Mesendoderm (in vitro differentiated cells): Measurements from ENCODE around the gene RFC2.
"Not testable (repeated sequence)": the region's sequence is repeated elsewhere in the genome, so short reads cannot be mapped to it uniquely, and the experiment has no call there.

ENCODE experiments used
- DNase-seq: peaks from one replicate; pipeline ENCODE4 v3.0.0; 2013
- H2AK5ac ChIP-seq: 2 replicates; pipeline ENCODE4 v1.6.1; 2013; ENCODE audit warnings: low read length, inconsistent platforms
- H2BK120ac ChIP-seq: 2 replicates; pipeline ENCODE4 v1.6.1; 2013; ENCODE audit warnings: low read depth, mild to moderate bottlenecking, low read length, moderate library complexity, mixed read lengths
- H2BK15ac ChIP-seq: replicated peaks from 2 replicates; pipeline ENCODE4 v1.6.1; 2013; ENCODE audit warnings: low read depth, mild to moderate bottlenecking, moderate library complexity
- H2BK5ac ChIP-seq: 2 replicates; pipeline ENCODE4 v1.6.1; 2013; ENCODE audit warnings: low read length, inconsistent platforms
- H3K18ac ChIP-seq: 2 replicates; pipeline ENCODE4 v1.6.1; 2013; ENCODE audit warnings: mild to moderate bottlenecking, low read length, mixed read lengths
- H3K23ac ChIP-seq: one replicate; pipeline ENCODE4 v1.6.1; 2013; ENCODE audit warnings: low read length
- H3K27ac ChIP-seq: 2 replicates; pipeline ENCODE4 v1.5.1; 2013; ENCODE audit warnings: low read depth, mild to moderate bottlenecking, inconsistent platforms, low read length, moderate library complexity
- H3K27me3 ChIP-seq: 2 replicates; pipeline ENCODE4 v1.6.1; 2013; ENCODE audit warnings: low read length, control low read depth, mild to moderate bottlenecking, inconsistent platforms; ENCODE audit not compliant: insufficient read depth, poor library complexity
- H3K36me3 ChIP-seq: 2 replicates; pipeline ENCODE4 v1.6.1; 2013; ENCODE audit warnings: low read length, inconsistent platforms; ENCODE audit not compliant: control insufficient read depth, insufficient read depth
- H3K4ac ChIP-seq: one replicate; pipeline ENCODE4 v1.6.1; 2013; ENCODE audit warnings: low read depth, mild to moderate bottlenecking, low read length, moderate library complexity
- H3K4me1 ChIP-seq: 2 replicates; pipeline ENCODE4 v1.6.1; 2013; ENCODE audit warnings: low read depth, low read length, inconsistent platforms; ENCODE audit not compliant: control insufficient read depth
- H3K4me2 ChIP-seq: 2 replicates; pipeline ENCODE4 v1.6.1; 2013; ENCODE audit warnings: low read length
- H3K4me3 ChIP-seq: 2 replicates; pipeline ENCODE4 v1.5.1; 2013; ENCODE audit warnings: mild to moderate bottlenecking, low read length
- H3K56ac ChIP-seq: one replicate; pipeline ENCODE4 v1.6.1; 2013; ENCODE audit warnings: low read length
- H3K79me1 ChIP-seq: 2 replicates; pipeline ENCODE4 v1.6.1; 2013; ENCODE audit warnings: low read length, inconsistent platforms
- H3K79me2 ChIP-seq: 2 replicates; pipeline ENCODE4 v1.6.1; 2013; ENCODE audit warnings: mild to moderate bottlenecking, low read length; ENCODE audit not compliant: control insufficient read depth, insufficient read depth
- H3K9ac ChIP-seq: 2 replicates; pipeline ENCODE4 v1.6.1; 2013; ENCODE audit warnings: low read length, inconsistent platforms
- H4K5ac ChIP-seq: one replicate; pipeline ENCODE4 v1.6.1; 2013; ENCODE audit warnings: low read length
- H4K8ac ChIP-seq: one replicate; pipeline ENCODE4 v1.6.1; 2013; ENCODE audit warnings: low read depth, mild to moderate bottlenecking, control low read depth, low read length, moderate library complexity
- WGBS: extraction: QIAGEN DNeasy Blood & Tissue Kit; methylation state at CpG from one replicate; pipeline ENCODE4 v1.1.7; 2013; ENCODE audit warnings: low lambda C conversion rate, missing lambda C conversion rate; ENCODE audit not compliant: insufficient coverage; ENCODE audit errors: extremely low coverage; 5-methylcytosine and 5-hydroxymethylcytosine counted together

Gene RFC2

GRCh38 chr7:74228951-74229900 is 25.0 kb downstream of the RFC2 start:
- WGBS = no CpG with 5 or more reads among the region's 9 CpGs
- Histone ChIP-seq H3K79me1 (no peaks in the 10 kb centered on the region), H3K36me3 (peaks cover 4% of the 10 kb centered on the region), H2BK120ac (no peak overlapping the region), H3K4me2 (no peak overlapping the region), H3K9ac (no peak overlapping the region), H3K4me3 (no peak overlapping the region), H3K23ac (no peak overlapping the region), H3K4ac (no peak overlapping the region), H3K79me2 (no peaks in the 10 kb centered on the region), H2AK5ac (no peak overlapping the region), H3K27ac (no peak overlapping the region), H4K8ac (no peak overlapping the region), H2BK15ac (no peak overlapping the region), H4K5ac (no peak overlapping the region), H3K18ac (no peak overlapping the region), H2BK5ac (no peak overlapping the region), H3K56ac (no peak overlapping the region), H3K4me1 (no peaks in the 10 kb centered on the region), H3K27me3 (no peaks in the 10 kb centered on the region)
- no peak for DNase-seq

GRCh38 chr7:74226633-74227032 is 27.6 kb downstream of the RFC2 start:
- WGBS = no CpG with 5 or more reads among the region's 5 CpGs
- no peak for DNase-seq
- no peak overlapping the region for H3K4ac ChIP-seq

GRCh38 chr7:74225400-74225799 is 28.8 kb downstream of the RFC2 start:
- H3K4ac ChIP-seq = no peak overlapping the region
- H3K56ac ChIP-seq = no peak overlapping the region
- H3K18ac ChIP-seq = no peak overlapping the region
- H3K9ac ChIP-seq = no peak overlapping the region
- H3K27ac ChIP-seq = no peak overlapping the region
- no CpG with 5 or more reads among the region's 12 CpGs for WGBS
- H3K36me3 ChIP-seq = peaks cover 4% of the 10 kb centered on the region
- no peak overlapping the region for H4K5ac ChIP-seq
- H3K27me3 ChIP-seq = no peaks in the 10 kb centered on the region
- no peak overlapping the region for H4K8ac ChIP-seq
- no peak overlapping the region for H2BK15ac ChIP-seq
- no peak overlapping the region for H3K4me2 ChIP-seq
- no peak overlapping the region for H3K4me3 ChIP-seq
- no peaks in the 10 kb centered on the region for H3K4me1 ChIP-seq
- H2AK5ac ChIP-seq = no peak overlapping the region
- no peak overlapping the region for H3K23ac ChIP-seq
- no peak overlapping the region for H2BK120ac ChIP-seq
- no peaks in the 10 kb centered on the region for H3K79me2 ChIP-seq
- H3K79me1 ChIP-seq = no peaks in the 10 kb centered on the region
- no peak for DNase-seq
- no peak overlapping the region for H2BK5ac ChIP-seq

More at GRCh38 chr7:74226633-74227032, 27.6 kb downstream of the RFC2 start:
- Histone ChIP-seq H2BK15ac (no peak overlapping the region), H2BK120ac (no peak overlapping the region), H3K4me2 (no peak overlapping the region), H3K56ac (no peak overlapping the region), H3K4me1 (no peaks in the 10 kb centered on the region), H3K27ac (no peak overlapping the region), H3K27me3 (no peaks in the 10 kb centered on the region), H3K23ac (no peak overlapping the region), H3K4me3 (no peak overlapping the region), H4K5ac (no peak overlapping the region), H2AK5ac (no peak overlapping the region), H4K8ac (no peak overlapping the region), H3K79me2 (no peaks in the 10 kb centered on the region), H3K18ac (no peak overlapping the region), H3K79me1 (no peaks in the 10 kb centered on the region), H3K36me3 (peaks cover 4% of the 10 kb centered on the region), H3K9ac (no peak overlapping the region), H2BK5ac (no peak overlapping the region)

GRCh38 chr7:74224907-74225306 is 29.3 kb downstream of the RFC2 start:
- not testable (repeated sequence) for H3K36me3 ChIP-seq, H3K9ac ChIP-seq, H4K8ac ChIP-seq, DNase-seq, H2AK5ac ChIP-seq, H3K23ac ChIP-seq, H2BK120ac ChIP-seq, H3K79me1 ChIP-seq, H3K79me2 ChIP-seq, H2BK15ac ChIP-seq, H3K27ac ChIP-seq, H3K18ac ChIP-seq, H3K27me3 ChIP-seq, H4K5ac ChIP-seq, H3K56ac ChIP-seq, H3K4me1 ChIP-seq, H3K4ac ChIP-seq, H3K4me3 ChIP-seq, H2BK5ac ChIP-seq, H3K4me2 ChIP-seq
- WGBS = no CpG with 5 or more reads among the region's 13 CpGs

- no peak overlapping the region for H3K23ac ChIP-seq
- no peak overlapping the region for H3K27ac ChIP-seq
- no peaks in the 10 kb centered on the region for H3K79me1 ChIP-seq
- no peak overlapping the region for H3K4ac ChIP-seq
- no peak overlapping the region for H4K8ac ChIP-seq
- no peak overlapping the region for H2BK120ac ChIP-seq
- H3K4me3 ChIP-seq = no peak overlapping the region
- no CpG with 5 or more reads among the region's 12 CpGs for WGBS
- no peaks in the 10 kb centered on the region for H3K79me2 ChIP-seq
- H3K4me2 ChIP-seq = no peak overlapping the region
- H3K56ac ChIP-seq = no peak overlapping the region
- H2AK5ac ChIP-seq = no peak overlapping the region
- no peaks in the 10 kb centered on the region for H3K27me3 ChIP-seq
- H3K18ac ChIP-seq = no peak overlapping the region
- H3K4me1 ChIP-seq = no peaks in the 10 kb centered on the region
- H3K36me3 ChIP-seq = peaks cover 4% of the 10 kb centered on the region
- no peak overlapping the region for H4K5ac ChIP-seq
- DNase-seq = no peak
- no peak overlapping the region for H3K9ac ChIP-seq
- H2BK15ac ChIP-seq = no peak overlapping the region
- no peak overlapping the region for H2BK5ac ChIP-seq
These were observed 29.7 kb downstream of the RFC2 start for GRCh38 chr7:74224511-74224832.
